Measurements from ENCODE around the gene PTH1R.

The PTH1R gene

GRCh38 chr3:46866720-46867549 lies 10.6 kb upstream of the PTH1R start:
- Histone ChIP-seq H4K20me1 (ENCODE audit: control insufficient read depth, insufficient read depth, low read depth, low read length) (no peaks in the 10 kb centered on the region), H3F3A (ENCODE audit: control insufficient read depth, insufficient read depth) (no peaks in the 10 kb centered on the region), H3K27ac (ENCODE audit: low read depth, low read length) (no peak overlapping the region), H3K36me3 (ENCODE audit: control insufficient read depth, low read length) (no peaks in the 10 kb centered on the region), H3K9me2 (replicated peaks; ENCODE audit: control insufficient read depth, low read length) (no peaks in the 10 kb centered on the region), H3K79me2 (ENCODE audit: control insufficient read depth, low read length) (no peaks in the 10 kb centered on the region), H3K4me2 (ENCODE audit: low read length) (no peak overlapping the region), H3K4me1 (ENCODE audit: control insufficient read depth, low read length) (no peaks in the 10 kb centered on the region), H3K27me3 (ENCODE audit: control insufficient read depth, low read length) (peaks cover 28% of the 10 kb centered on the region), H3K4me3 (ENCODE audit: low read length) (no peak overlapping the region), H3K9me3 (ENCODE audit: control insufficient read depth, insufficient read depth, low read length) (no peaks in the 10 kb centered on the region)
- TF ChIP-seq EZH2phosphoT487 (IDR thresholded peaks at IDR 0.05; ENCODE audit: borderline replicate concordance, low read length) (no peak), CTCF (IDR thresholded peaks at IDR 0.05; ENCODE audit: low read depth, low read length, poor library complexity, severe bottlenecking) (peak; percentile 95)

- no peaks in the 10 kb centered on the region for H3F3A ChIP-seq (ENCODE audit: control insufficient read depth, insufficient read depth)
- H4K20me1 ChIP-seq (ENCODE audit: control insufficient read depth, insufficient read depth, low read depth, low read length): no peaks in the 10 kb centered on the region
- no peak overlapping the region for H3K27ac ChIP-seq (ENCODE audit: low read depth, low read length)
- TF ChIP-seq CTCF (IDR thresholded peaks at IDR 0.05; ENCODE audit: low read depth, low read length, poor library complexity, severe bottlenecking) (no peak), EZH2phosphoT487 (IDR thresholded peaks at IDR 0.05; ENCODE audit: borderline replicate concordance, low read length) (no peak)
- no peaks in the 10 kb centered on the region for H3K79me2 ChIP-seq (ENCODE audit: control insufficient read depth, low read length)
- no peaks in the 10 kb centered on the region for H3K9me3 ChIP-seq (ENCODE audit: control insufficient read depth, insufficient read depth, low read length)
- peaks cover 29% of the 10 kb centered on the region for H3K27me3 ChIP-seq (ENCODE audit: control insufficient read depth, low read length)
- no peaks in the 10 kb centered on the region for H3K9me2 ChIP-seq (replicated peaks; ENCODE audit: control insufficient read depth, low read length)
- no peaks in the 10 kb centered on the region for H3K4me1 ChIP-seq (ENCODE audit: control insufficient read depth, low read length)
- no peak overlapping the region for H3K4me3 ChIP-seq (ENCODE audit: low read length)
- no peaks in the 10 kb centered on the region for H3K36me3 ChIP-seq (ENCODE audit: control insufficient read depth, low read length)
- no peak overlapping the region for H3K4me2 ChIP-seq (ENCODE audit: low read length)
These were observed 10.0 kb upstream of the PTH1R start for GRCh38 chr3:46867550-46867898.

GRCh38 chr3:46868287-46868686 lies 9.2 kb upstream of the PTH1R start:
- H3K9me3 ChIP-seq (ENCODE audit: control insufficient read depth, insufficient read depth, low read length): no peaks in the 10 kb centered on the region
- peaks cover 33% of the 10 kb centered on the region for H3K27me3 ChIP-seq (ENCODE audit: control insufficient read depth, low read length)
- no peaks in the 10 kb centered on the region for H4K20me1 ChIP-seq (ENCODE audit: control insufficient read depth, insufficient read depth, low read depth, low read length)
- H3K27ac ChIP-seq (ENCODE audit: low read depth, low read length): no peak overlapping the region
- no peaks in the 10 kb centered on the region for H3K9me2 ChIP-seq (replicated peaks; ENCODE audit: control insufficient read depth, low read length)
- no peak overlapping the region for H3K4me3 ChIP-seq (ENCODE audit: low read length)
- no peak overlapping the region for H3K4me2 ChIP-seq (ENCODE audit: low read length)
- TF ChIP-seq CTCF (IDR thresholded peaks at IDR 0.05; ENCODE audit: low read depth, low read length, poor library complexity, severe bottlenecking): no peak
- no peak for TF ChIP-seq EZH2phosphoT487 (IDR thresholded peaks at IDR 0.05; ENCODE audit: borderline replicate concordance, low read length)
- H3K36me3 ChIP-seq (ENCODE audit: control insufficient read depth, low read length): no peaks in the 10 kb centered on the region
- H3F3A ChIP-seq (ENCODE audit: control insufficient read depth, insufficient read depth): no peaks in the 10 kb centered on the region
- no peaks in the 10 kb centered on the region for H3K79me2 ChIP-seq (ENCODE audit: control insufficient read depth, low read length)
- H3K4me1 ChIP-seq (ENCODE audit: control insufficient read depth, low read length): peaks cover 7% of the 10 kb centered on the region
